GM23338 (cell line): ENCODE data around the gene GCFC2. TPM values are rescaled to one million over a fixed set of nuclear protein-coding genes. Genes with fewer than 3 reads are reported as not detected.

Experiments used
- ATAC-seq: fragments of 200-7000 bp; cut with Tn5 transposase; 3 replicates; pipeline ENCODE4 v1.9.1; 2020
- DNase-seq: peaks from one replicate; pipeline ENCODE4 v3.0.0-alpha.2; 2015; ENCODE audit warnings: low spot score
- H2AFZ ChIP-seq: fragments of 200-600 bp; sonication (generic); 2 replicates; pipeline ENCODE4 v1.8.0; 2016; ENCODE audit warnings: antibody characterized with exemption, mild to moderate bottlenecking, moderate library complexity
- H3F3A ChIP-seq: fragments of 200-600 bp; sonication (generic); replicated peaks from 2 replicates; pipeline ENCODE4 v1.8.0; 2017; ENCODE audit warnings: antibody characterized with exemption, mixed run types, low read depth
- H3K27ac ChIP-seq: fragments of 200-600 bp; sonication (generic); 2 replicates; pipeline ENCODE4 v1.6.1; 2016; ENCODE audit warnings: low read depth
- H3K27me3 ChIP-seq: fragments of 200-600 bp; sonication (generic); 2 replicates; pipeline ENCODE4 v1.8.0; 2016; ENCODE audit warnings: mild to moderate bottlenecking, mixed run types, moderate library complexity; ENCODE audit not compliant: insufficient read depth
- H3K36me3 ChIP-seq: fragments of 200-600 bp; sonication (generic); 2 replicates; pipeline ENCODE4 v1.8.0; 2016; ENCODE audit warnings: mild to moderate bottlenecking; ENCODE audit not compliant: insufficient read depth
- H3K4me1 ChIP-seq: fragments of 200-600 bp; sonication (generic); 2 replicates; pipeline ENCODE4 v1.8.0; 2016; ENCODE audit warnings: mild to moderate bottlenecking, moderate library complexity; ENCODE audit not compliant: insufficient read depth
- H3K4me2 ChIP-seq: fragments of 200-600 bp; sonication (generic); 2 replicates; pipeline ENCODE4 v1.7.1; 2017; ENCODE audit warnings: mixed run types
- H3K4me3 ChIP-seq: fragments of 200-600 bp; sonication (generic); 2 replicates; pipeline ENCODE4 v1.6.1; 2016; ENCODE audit warnings: mixed run types
- H3K79me2 ChIP-seq: fragments of 200-600 bp; sonication (generic); replicated peaks from 2 replicates; pipeline ENCODE4 v1.8.0; 2017; ENCODE audit warnings: mild to moderate bottlenecking; ENCODE audit not compliant: insufficient read depth
- H3K9me2 ChIP-seq: fragments of 200-600 bp; sonication (generic); 2 replicates; pipeline ENCODE4 v1.8.0; 2017; ENCODE audit not compliant: insufficient read depth
- H4K20me1 ChIP-seq: fragments of 200-600 bp; sonication (generic); replicated peaks from 2 replicates; pipeline ENCODE4 v1.8.0; 2017; ENCODE audit warnings: mild to moderate bottlenecking; ENCODE audit not compliant: insufficient read depth
- H3K27ac Mint-ChIP-seq: 2 replicates; pipeline ENCODE4 v1.8.0; 2020; ENCODE audit warnings: inconsistent platforms, mild to moderate bottlenecking, moderate library complexity, mixed read lengths
- H3K27me3 Mint-ChIP-seq: 3 replicates; pipeline ENCODE4 v1.8.0; 2022; ENCODE audit warnings: low read depth, mild to moderate bottlenecking, moderate library complexity, mixed read lengths, inconsistent platforms; ENCODE audit not compliant: insufficient read depth, poor library complexity
- H3K36me3 Mint-ChIP-seq: 3 replicates; pipeline ENCODE4 v1.8.0; 2021; ENCODE audit warnings: low read depth, mild to moderate bottlenecking, inconsistent platforms, moderate library complexity, mixed read lengths
- H3K4me1 Mint-ChIP-seq: 3 replicates; pipeline ENCODE4 v1.8.0; 2020; ENCODE audit warnings: mild to moderate bottlenecking, inconsistent platforms, mixed read lengths
- H3K4me3 Mint-ChIP-seq: 3 replicates; pipeline ENCODE4 v1.8.0; 2021; ENCODE audit warnings: moderate library complexity, mild to moderate bottlenecking, inconsistent platforms, mixed read lengths
- H3K9me3 Mint-ChIP-seq: 3 replicates; pipeline ENCODE4 v1.8.0; 2020; ENCODE audit warnings: moderate library complexity, mild to moderate bottlenecking, inconsistent platforms, mixed read lengths
- CTCF ChIP-seq, 2 experiments: fragments of 200-600 bp in 1 of 2; sonication (generic) in 1 of 2; conservative IDR thresholded peaks; 2 replicates each; pipeline versions ENCODE4 v1.5.1 to v1.6.1; 2016 to 2017; ENCODE audit warnings: antibody characterized with exemption in 2 of 2, low read depth in 2 of 2, mild to moderate bottlenecking in 2 of 2, moderate library complexity in 1 of 2
- ETS1 ChIP-seq: IDR thresholded peaks from 2 replicates; pipeline ENCODE4 v1.6.1; 2016; ENCODE audit warnings: antibody characterized with exemption
- EZH2 ChIP-seq: fragments of 200-600 bp; sonication (generic); IDR thresholded peaks from one replicate; pipeline ENCODE4 v1.8.0; 2017; ENCODE audit warnings: antibody characterized with exemption, mild to moderate bottlenecking, low read depth; ENCODE audit not compliant: unreplicated experiment
- EZH2phosphoT487 ChIP-seq: fragments of 200-600 bp; sonication (generic); IDR thresholded peaks from one replicate; pipeline ENCODE4 v1.8.1; 2018; ENCODE audit warnings: antibody characterized with exemption; ENCODE audit not compliant: unreplicated experiment
- JUNB ChIP-seq: IDR thresholded peaks from one replicate; pipeline ENCODE4 v1.6.1; 2016; ENCODE audit warnings: antibody characterized with exemption; ENCODE audit not compliant: unreplicated experiment
- POLR2AphosphoS5 ChIP-seq: IDR thresholded peaks from 2 replicates; pipeline ENCODE4 v1.6.1; 2016; ENCODE audit warnings: antibody characterized with exemption, low read depth
- STAT1 ChIP-seq: IDR thresholded peaks from one replicate; pipeline ENCODE4 v1.6.1; 2016; ENCODE audit warnings: antibody characterized with exemption; ENCODE audit not compliant: unreplicated experiment
- ZNF462 ChIP-seq: fragments of 250-450 bp; sonication (Bioruptor Pico); IDR thresholded peaks from 2 replicates; pipeline ENCODE4 v1.5.0; 2020; ENCODE audit warnings: mild to moderate bottlenecking, moderate library complexity
- polyA plus RNA-seq: library from polyadenylated mRNA; unstranded; fragments of >200 nt; fragmentation: Nextera tagmentation; extraction: Ambion mirVana; gene quantifications from 2 replicates; pipeline ENCODE4 v1.2.1, GENCODE V29; 2016
- total RNA-seq: library from RNA; depleted of rRNA; stranded (reverse); fragments of >200 nt; shearing (Covaris generic); gene quantifications from 2 replicates; pipeline ENCODE4 v1.2.3, GENCODE V29; 2014

GCFC2 gene
- total and polyA plus RNA-seq, 2 experiments from 2014 or later: 23.8 to 26.2 TPM

- no peak for TF ChIP-seq ETS1
- TF ChIP-seq POLR2AphosphoS5: no peak
- no peak for TF ChIP-seq JUNB
- no peak for TF ChIP-seq EZH2phosphoT487
- no peak for TF ChIP-seq ZNF462 (CRISPR knock-in tag)
Observed at GRCh38 chr2:75751360-75751759, 40.6 kb upstream of the GCFC2 start (continued).

- 0 out of 2 replicates have a peak, but pooled peaks cover 6% of the 10 kb centered on the region for H3K9me2 ChIP-seq
- H3K9me3 Mint-ChIP-seq: peaks cover 5% of the 10 kb centered on the region; the same call in 2 of the 3 replicates
- no peaks in the 10 kb centered on the region for H3K27me3 Mint-ChIP-seq
- no peak overlapping the region for H2AFZ ChIP-seq
- H3F3A ChIP-seq: no peaks in the 10 kb centered on the region
- H3K36me3 ChIP-seq: no peaks in the 10 kb centered on the region
- no peaks in the 10 kb centered on the region for H4K20me1 ChIP-seq
- ATAC-seq: no peak
- no peak overlapping the region for H3K27ac ChIP-seq
- H3K4me1 Mint-ChIP-seq: no peaks in the 10 kb centered on the region
- H3K79me2 ChIP-seq: no peaks in the 10 kb centered on the region
- DNase-seq: no peak
- H3K4me1 ChIP-seq: no peaks in the 10 kb centered on the region
- TF ChIP-seq POLR2AphosphoS5 (no peak), STAT1 (no peak), EZH2 (no peak), CTCF (conservative IDR thresholded peaks at IDR 0.05; ENCODE audit: low read depth in 2 of 2) (no peak)
- no peak overlapping the region for H3K27ac Mint-ChIP-seq
- no peak overlapping the region for H3K4me3 ChIP-seq
- no peak overlapping the region for H3K4me2 ChIP-seq
- no peaks in the 10 kb centered on the region for H3K27me3 ChIP-seq
- H3K36me3 Mint-ChIP-seq: no peaks in the 10 kb centered on the region
- no peak overlapping the region for H3K4me3 Mint-ChIP-seq
Observed at GRCh38 chr2:75737961-75738360, 27.2 kb upstream of the GCFC2 start.
